Activated CD8-positive, alpha-beta memory T cell treated with anti-CD3 and anti-CD28 coated beads, Interleukin-2, amount 50 U/mL, for 24 hours (primary cell): ENCODE data around the gene NAXE.
"Not testable (repeated sequence)": the region's sequence is repeated elsewhere in the genome, so short reads cannot be mapped to it uniquely, and the experiment has no call there.

ENCODE experiments used
- DNase-seq: peaks from one replicate; pipeline ENCODE4 v3.0.0-alpha.2; 2020; ENCODE audit errors: extremely low read depth

NAXE gene

DNA sequence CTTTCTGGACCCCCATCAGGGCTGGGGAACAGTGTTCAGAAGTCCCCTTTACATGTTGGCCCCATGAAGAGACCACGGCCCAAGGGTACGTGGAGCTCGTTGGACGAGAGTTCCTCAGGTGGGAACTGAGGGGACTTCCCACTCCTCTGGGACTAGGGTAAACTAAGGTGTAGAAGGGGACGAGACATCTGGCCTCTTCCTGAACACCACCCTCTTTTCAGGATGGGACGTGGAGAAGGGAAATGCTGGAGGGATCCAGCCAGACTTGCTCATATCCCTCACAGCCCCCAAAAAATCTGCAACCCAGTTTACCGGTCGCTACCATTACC, 2.0 kb downstream of the NAXE start:
- no peak for DNase-seq

DNA sequence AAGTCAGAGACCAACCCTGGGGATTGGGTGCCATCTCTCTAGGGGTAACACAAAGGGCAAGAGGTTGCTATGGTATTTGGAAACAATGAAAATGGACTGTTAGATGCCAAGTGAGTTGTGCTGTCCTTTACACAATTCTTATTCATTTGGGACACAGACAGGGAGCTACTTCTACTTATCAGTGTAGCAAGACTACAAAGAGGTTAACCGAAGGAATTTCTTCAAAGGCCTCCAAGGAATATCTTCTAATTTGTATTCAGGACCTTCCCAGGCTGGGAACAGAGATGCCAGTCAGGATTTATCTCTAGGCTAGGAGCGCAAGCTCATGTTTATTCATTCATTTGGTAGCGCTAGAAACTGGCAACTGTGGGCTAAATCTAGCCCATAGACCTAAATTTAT, 2.6 kb downstream of the NAXE start:
- DNase-seq, result no peak

DNA sequence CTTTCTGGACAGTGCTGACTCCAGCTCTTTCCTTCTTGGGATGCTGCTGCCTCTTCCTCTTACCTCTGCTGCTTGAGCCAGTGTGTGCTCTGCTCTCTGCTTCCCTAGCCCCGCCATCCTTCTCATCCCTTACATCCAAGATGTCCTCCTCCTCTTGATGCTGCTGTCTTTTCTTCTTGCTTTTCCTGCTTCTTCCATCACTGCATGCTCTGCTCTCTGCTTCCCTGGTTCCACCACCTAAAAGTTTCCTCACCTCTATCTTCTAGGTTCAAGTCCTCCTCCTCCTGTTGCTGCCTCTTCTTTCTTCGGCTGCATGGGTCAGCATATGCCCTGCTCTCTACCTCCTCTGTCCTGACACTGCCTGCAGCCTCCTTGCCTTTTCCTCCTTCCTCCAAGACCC, 3.4 kb downstream of the NAXE start:
- no peak for DNase-seq

DNA sequence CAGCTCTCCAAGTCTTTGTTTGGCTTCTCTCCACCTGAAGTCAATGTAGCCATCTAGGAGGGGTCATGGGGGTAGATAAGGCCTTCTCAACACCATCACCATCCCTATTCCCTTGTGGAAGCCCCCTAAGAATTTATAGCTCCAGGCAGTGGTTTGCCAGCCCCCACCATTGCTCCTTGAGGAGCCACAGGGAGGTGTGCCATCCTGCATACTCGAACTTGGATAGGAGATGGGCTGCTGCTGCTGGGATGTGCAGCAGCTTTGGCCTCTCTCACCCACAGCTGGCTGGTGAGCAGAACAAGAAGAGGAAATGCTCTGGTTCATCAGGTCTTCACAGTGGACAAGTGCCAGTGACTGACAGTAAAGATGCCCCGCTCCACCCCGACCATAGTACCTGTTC, 4.8 kb downstream of the NAXE start:
- no peak for DNase-seq

DNA sequence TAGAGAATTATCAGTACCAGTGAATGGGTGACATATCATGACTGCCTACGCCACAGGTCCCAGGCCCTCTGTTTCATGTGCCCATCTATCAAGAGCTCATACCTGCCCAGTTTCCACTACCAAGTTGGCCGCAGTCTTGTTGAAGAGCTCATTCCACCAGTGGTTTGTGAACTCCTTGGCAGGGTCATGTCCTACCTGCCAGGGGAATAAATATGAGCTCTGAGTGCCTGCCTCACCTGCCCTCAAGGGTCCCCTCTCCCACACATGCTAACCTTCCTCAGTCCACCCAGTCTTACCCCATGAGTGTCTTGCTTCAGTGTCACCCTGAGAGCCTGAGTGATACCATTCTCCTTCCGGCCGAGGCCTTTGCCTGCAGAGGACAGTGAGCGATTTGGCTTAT, 6.5 kb downstream of the NAXE start:
- DNase-seq, result no peak

DNA sequence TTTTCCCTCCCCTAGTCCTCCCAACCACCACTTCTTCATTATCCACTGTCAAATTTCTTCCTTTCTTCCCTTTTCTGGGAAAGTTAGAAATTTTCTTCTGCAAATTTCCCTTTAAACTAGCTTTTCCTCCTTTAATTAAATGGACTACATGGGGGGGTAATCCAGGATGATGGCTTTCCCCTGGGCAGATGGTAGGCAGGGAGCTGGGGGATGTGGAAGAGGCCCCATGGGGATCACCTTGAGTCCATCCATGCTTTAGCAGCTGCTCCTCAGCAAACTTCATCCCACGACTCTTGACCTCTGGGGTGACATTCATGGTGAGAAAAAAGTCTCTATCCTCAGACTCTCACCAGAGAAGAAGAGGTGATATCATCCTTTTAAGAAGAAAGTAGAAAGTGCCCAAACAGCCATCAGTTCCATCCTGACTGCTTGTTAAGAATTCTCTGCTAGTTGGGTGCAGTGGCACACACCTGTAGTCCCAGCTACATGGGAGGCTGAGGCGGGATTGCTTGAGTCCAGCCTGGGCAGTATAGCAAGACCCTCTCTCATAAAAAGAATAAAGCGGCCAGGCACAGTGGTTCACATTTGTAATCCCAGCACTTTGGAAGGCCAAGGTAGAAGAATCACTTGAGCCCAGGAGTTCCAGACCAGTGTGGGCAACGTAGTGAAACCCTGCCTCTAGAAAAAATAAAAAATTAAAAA, 7.3 kb downstream of the NAXE start:
- no peak for DNase-seq

DNA sequence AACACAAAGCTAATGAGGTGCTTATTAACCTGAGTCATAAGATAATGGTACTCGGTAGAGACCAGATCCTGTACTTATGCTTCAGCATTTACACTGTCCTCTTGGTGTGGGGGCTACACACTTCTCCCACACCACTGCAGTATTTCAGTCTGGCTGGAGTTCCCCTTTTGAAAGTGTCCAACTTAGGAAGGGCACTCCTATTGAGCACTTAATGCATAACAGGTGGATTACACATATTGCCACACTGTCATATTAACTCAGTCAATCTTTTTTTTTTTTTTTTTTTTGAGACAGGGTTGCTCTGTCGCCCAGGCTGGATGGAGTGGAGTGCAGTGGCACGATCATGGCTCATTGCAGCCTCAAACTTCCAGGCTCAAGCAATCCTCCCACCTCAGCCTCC, 8.2 kb downstream of the NAXE start:
- DNase-seq, result no peak

DNA sequence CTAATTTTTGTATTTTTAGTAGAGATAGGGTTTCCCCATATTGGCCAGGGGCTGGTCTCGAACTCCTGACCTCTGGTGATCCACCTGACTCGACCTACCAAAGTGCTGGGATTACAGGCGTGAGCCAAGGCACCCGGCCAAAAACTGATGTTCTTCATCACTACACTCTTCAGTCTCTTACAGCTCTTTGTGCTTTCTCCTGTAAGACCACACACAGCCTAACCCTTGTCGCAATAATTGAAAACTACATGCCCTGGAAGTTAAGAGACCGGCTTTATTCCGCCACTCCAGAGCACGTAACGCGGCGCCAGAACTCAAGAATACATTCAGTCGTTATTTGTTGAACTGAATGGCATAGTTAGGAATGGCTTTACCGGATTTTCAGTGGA, 9.2 kb downstream of the NAXE start:
- DNase-seq, result no peak

DNA sequence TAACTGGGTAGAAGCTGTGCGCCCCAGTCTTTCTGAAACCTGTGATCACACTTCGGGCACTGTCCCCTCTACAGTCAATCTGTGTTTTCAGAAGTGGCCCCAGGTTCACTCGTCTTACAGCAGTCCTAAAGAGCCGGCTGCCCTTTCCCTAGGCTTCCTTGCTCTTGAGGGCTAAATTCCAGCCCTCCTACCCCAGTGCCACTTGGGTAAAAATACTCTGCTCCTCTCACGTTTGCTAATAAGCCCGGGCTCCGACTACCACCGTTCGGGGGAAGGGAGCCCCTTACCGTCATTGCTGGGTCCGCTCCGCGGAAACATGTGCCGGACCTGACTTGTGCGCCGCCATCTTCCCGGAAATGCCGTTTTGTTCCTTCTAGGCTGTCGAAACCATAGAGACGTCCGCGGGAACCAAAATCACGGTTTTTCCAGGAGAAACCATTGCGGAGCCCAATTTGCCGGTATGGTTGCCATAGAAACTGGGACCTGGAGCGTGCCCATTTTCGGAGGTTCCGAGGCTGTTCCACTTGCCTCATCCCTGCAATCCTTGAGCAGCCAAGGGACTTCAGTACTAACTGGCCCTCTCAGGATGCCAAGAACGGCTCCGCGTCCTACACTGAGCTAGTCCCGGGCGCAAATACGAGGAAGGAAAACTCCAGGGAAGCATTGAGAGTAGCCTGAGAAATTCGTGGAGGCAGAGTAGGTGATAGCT, 9.7 kb downstream of the NAXE start, which contains the start of gene GPATCH4:
TSS of gene GPATCH4 (minus strand) at position 358 of the 709 bp plus-strand sequence.
- peak; percentile 58 for DNase-seq

DNA sequence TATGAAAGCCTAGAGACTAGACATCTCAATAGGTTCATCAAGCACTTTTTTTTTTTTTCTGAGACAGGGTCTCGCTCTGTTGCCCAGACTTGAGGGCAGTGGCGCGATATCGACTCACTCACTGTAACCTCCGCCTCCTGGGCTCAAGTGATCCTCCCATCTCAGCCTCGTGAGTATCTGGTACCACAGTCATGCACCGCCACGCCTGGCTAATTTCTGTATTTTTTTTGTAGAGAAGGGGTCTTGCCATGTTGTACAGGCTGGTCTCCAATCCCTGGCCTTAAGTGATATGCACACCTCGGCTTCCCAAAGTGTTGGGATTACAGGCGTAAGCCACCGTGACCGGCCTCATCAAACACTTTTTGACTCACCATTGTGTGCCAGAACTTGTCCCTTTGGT, 10.3 kb downstream of the NAXE start:
- no peak for DNase-seq

DNA sequence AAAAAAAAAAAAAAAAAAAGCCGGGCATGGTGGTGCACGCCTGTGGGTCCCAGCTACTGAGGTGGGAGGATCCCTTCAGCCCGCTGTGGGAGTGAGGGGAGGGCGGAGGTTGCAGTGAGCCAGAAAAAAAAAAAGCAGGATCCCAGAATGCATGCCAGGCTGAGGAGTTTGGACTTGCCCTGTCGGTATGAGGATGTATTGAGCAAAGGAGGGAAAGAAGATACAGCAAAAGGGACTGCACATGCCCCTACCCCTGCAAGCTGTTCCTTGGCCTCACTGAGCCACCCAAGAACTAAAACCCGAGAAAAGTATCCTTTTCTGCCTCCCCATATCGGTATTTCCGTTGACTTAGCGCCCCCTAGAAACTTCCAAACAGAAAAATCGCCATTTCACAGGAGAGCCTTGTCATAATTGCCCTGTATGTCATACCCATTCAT, 11.0 kb downstream of the NAXE start:
- DNase-seq, result no peak

DNA sequence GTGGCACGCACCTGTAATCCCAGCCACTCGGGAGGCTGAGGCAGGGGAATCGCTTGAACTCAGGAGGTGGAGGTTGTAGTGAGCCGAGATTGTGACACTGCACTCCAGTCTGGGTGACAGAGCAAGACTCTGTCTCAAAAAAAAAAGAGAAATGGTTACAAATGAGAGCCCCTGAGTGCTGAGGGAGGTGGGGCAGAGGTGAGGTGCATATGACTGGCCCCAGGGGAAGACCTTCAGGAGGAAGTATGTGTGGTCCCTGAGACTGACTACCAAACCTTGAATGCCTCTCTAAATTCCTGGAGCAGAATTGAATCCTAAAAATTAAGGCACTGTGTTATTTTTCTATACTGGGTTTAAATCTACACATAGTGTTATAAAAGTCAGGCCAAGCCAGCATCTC, 15.8 kb downstream of the NAXE start:
- DNase-seq, result not testable (repeated sequence)

DNA sequence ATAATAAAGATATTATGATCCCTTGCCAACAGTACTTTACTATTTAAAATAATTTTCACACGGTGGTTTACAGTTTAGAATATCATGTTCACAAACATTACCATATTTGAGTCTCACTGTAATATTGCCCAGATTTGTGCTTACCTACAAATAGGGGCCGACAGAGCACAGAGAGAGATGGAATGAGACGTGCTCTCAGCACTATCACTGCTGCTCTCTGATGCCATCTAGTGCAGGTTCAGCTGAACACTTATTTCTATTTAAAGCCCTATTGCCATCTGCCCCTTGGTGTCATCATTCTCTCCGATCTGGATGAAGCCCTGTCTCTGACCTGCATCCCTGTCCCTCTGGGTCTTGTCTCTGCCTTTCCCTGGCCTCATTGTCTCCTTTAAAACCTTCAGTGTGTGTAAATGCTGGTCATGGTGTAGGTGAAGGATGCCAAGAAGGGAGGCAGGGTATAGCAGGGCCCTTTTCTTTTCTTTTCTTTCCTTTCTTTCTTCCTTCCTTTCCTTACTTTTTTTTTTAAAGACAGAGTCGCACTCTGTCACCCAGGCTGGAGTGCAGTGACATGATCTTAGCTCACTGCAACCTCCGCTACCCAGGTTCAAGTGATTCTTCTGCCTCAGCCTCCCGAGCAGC, 16.6 kb downstream of the NAXE start:
- DNase-seq, result no peak

DNA sequence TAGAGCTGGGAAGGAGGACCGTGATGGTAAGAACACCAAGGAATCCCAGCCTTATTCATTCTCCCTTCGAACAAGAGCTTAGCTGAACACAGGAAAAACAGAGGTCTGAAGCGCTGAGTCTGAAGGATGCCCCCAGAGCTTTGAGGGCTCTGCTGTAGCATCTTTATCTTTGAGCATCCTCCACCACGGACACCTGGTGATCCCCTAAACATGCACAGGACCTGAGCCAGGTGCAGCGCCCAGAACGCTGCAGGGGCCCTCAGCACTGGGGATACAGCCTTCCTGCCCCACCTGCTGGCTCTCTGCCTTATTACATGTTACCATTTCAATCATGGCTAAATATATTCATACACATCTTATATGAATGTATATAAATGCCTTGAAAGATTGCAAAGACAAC, 17.4 kb downstream of the NAXE start:
- DNase-seq, result no peak

DNA sequence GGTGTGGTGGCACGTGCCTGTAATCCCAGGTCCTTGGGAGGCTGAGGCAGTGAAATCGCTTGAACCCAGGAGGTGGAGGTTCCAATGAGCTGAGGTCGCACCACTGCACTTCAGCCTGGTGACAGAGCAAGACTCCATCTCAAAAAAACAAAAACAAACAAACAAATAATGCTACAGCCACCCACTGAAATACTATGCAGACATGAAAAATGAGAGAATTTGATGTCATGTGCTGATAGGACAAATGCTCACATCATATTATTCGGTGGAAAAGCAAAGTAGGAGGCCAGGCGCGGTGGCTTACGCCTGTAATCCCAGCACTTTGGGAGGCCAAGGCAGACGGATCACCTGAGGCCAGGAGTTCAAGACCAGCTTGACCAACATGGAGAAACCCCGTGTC, 18.5 kb downstream of the NAXE start:
- DNase-seq, result not testable (repeated sequence)

DNA sequence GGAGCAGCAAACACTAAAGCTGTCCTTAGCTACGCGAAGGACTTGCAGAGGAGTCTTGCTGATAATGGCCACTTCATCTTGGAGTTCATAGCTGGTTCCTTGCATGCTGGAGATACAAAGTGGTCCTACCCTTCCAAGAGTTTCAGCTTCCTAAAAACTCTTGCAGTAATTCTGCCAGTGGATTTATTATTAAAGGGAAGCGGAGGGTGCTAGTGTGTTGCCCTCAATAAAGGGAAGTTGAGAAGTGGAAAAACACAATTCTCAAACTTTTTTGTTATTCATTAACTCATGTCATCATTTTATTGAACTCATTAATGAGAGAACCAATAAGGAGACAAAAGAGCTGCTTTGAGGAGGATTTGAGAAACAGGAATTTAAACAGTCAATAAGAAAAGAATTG, 21.1 kb downstream of the NAXE start:
- DNase-seq, result no peak

DNA sequence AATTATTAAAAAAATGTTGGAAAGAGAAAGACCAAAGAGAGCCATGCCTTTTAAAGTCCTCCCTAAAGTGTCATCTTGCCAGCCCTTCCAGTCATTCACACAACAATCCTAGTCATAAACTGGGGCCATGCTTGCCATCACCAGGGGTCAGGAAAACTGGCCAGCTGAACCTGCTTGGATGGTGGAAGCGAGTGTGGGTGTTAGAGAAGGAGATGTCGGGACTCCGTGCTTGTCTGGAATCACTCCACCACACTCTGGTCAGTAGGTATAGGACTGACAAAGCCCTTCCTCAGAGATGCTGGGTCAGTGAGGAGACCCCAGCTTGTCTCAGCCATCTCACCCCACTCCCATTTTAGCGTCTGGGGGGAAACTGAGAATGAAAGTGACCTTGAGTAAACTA, 24.4 kb downstream of the NAXE start:
- DNase-seq, result no peak

DNA sequence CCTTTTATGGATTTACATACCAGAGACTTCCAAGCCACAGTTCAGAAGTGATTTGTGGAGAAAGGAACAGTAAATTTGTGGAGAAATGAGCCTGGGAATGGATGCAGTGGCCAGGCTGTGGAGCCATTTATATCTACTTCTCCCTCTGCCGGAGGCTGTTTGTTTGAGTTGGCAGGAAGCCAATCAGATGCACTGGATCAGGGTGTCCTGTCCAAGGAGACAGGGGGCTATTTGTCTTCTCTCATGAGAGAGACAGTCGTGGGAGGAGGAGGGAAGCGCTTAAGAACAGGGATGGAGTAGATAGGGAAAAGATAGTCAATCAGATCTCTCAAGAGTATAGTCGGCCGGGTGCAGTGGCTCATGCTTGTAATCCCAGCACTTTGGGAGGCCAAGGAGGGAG, 24.9 kb downstream of the NAXE start:
- DNase-seq, result no peak

DNA sequence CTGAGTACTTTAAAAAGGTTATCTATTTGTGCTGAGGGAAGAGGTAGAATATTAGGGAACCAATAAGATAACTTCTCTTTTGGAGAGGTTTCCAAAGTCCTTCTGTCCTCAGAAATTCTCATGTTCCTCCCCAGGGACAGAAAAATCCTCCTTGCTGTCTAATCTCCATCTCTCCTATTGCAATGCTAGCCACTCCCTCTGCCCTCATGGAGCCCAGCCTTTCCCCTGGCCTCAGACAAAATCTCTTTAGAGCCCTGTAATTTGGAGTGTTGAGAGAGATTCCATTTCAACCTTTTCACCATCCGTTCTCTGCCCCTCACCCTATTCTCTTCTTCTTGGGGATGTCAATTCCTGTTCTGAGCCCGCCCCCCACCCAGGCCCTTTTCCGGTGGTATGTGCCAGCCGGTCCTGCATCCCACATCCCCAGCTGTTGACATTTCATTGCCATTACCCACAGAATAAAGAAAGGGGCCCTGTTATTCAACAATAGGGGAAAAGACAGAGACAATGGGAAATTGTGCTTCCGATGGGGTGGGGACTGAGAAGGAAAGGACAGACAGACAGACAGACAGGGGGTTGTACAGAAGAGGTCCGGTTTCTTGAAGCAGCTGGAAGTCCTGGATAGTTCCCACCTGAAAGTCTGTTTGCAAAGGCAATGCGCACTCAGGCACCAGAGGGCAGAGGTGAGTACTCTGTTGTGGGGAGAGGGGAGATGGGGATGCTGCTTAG, 27.4 kb downstream of the NAXE start, which contains the start of gene HAPLN2:
TSS of gene HAPLN2 (plus strand) at position 563 of the 729 bp plus-strand sequence. CDS start 4,076 bp downstream, outside the sequence.
- no peak for DNase-seq

DNA sequence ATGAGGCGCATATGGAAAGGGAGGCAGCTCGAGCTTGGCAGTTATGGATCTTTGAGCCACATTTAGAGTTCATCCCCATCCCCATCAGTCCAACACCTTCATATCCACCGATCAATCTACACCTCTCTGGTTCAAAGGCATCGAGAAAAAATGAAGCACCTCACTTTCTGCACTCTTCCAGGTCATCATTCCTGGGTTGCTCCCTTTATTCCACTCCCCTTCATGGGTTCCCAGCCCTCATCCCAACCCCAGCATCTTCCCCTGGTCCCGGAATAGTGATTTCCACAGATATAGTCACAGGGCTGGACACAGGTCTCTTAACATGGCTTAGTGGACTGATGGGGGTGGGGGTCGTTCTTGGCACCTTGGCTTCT, 28.0 kb downstream of the NAXE start:
- no peak for DNase-seq

DNA sequence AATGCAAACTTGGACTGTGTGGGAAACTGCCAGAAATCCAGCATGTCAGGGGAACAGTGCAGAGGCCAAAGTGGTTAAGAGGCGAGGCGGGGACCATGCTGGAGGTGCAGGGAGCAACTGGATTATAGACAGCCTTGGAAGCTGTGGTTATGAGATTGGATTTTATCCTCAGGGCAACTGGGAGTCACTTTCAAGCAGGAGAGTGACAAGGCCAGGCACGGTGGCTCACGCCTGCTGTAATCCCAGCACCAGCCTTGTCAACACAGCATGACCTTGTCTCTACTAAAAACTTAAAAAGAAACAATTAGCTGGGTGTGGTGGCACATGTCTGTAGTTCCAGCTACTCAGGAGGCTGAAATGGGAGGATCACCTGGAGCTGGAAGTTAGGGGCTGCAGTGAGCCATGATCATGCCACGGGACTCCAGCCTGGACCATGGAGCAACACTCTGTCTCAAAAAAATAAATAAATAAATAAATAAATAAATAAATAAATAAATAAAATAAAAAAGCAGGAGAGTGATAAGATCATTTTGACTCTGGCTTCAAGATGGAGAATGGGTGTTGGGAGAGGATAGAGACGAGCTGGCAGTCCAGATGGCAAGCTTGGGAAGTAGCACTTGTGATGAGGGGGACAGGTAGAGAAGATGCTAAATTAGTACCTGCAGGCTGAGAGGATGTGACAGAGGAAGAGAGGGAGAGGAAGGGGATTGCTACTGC, 31.2 kb downstream of the NAXE start:
- no peak for DNase-seq
